Endodermal cell (in vitro differentiated cells): ENCODE measurements around the gene RNF215. TPM values are rescaled to one million over a fixed set of nuclear protein-coding genes. Genes with fewer than 3 reads are reported as not detected.

Experiments used
- DNase-seq: peaks from one replicate; pipeline ENCODE4 v3.0.0-alpha.2; 2017
- H3K27ac ChIP-seq: 2 replicates; pipeline ENCODE4 v1.5.1; 2013; ENCODE audit warnings: mild to moderate bottlenecking, low read depth, low read length, moderate library complexity
- H3K27me3 ChIP-seq: 2 replicates; pipeline ENCODE4 v1.6.1; 2013; ENCODE audit warnings: mild to moderate bottlenecking, low read length, moderate library complexity; ENCODE audit not compliant: insufficient read depth, control insufficient read depth, poor library complexity, severe bottlenecking
- H3K36me3 ChIP-seq: 2 replicates; pipeline ENCODE4 v1.7.0; 2013; ENCODE audit warnings: mild to moderate bottlenecking, low read length, moderate library complexity; ENCODE audit not compliant: control insufficient read depth, insufficient read depth
- H3K4me1 ChIP-seq: one replicate; pipeline ENCODE4 v1.7.0; 2013; ENCODE audit warnings: low read length; ENCODE audit not compliant: control insufficient read depth, insufficient read depth
- H3K4me3 ChIP-seq: 2 replicates; pipeline ENCODE4 v1.5.1; 2013; ENCODE audit warnings: mild to moderate bottlenecking, low read length, moderate library complexity
- H3K9ac ChIP-seq: 2 replicates; pipeline ENCODE4 v1.6.1; 2013; ENCODE audit warnings: mild to moderate bottlenecking, low read length, moderate library complexity; ENCODE audit not compliant: poor library complexity, severe bottlenecking; ENCODE audit errors: extremely low read depth
- H3K9me3 ChIP-seq: 2 replicates; pipeline ENCODE4 v1.6.1; 2013; ENCODE audit warnings: mild to moderate bottlenecking, low read length, moderate library complexity; ENCODE audit not compliant: control insufficient read depth
- H3K27ac Mint-ChIP-seq: 2 replicates; pipeline ENCODE4 v1.8.0; 2020; ENCODE audit warnings: mixed read lengths
- H3K27me3 Mint-ChIP-seq: 2 replicates; pipeline ENCODE4 v1.8.0; 2021; ENCODE audit warnings: mild to moderate bottlenecking, mixed read lengths; ENCODE audit not compliant: insufficient read depth
- H3K36me3 Mint-ChIP-seq: 2 replicates; pipeline ENCODE4 v1.8.0; 2020; ENCODE audit warnings: low read depth, mixed read lengths
- H3K4me1 Mint-ChIP-seq: 2 replicates; pipeline ENCODE4 v1.8.0; 2020; ENCODE audit warnings: mixed read lengths
- H3K4me3 Mint-ChIP-seq: 2 replicates; pipeline ENCODE4 v1.8.0; 2020; ENCODE audit warnings: mild to moderate bottlenecking, moderate library complexity, mixed read lengths
- H3K9me3 Mint-ChIP-seq: 2 replicates; pipeline ENCODE4 v1.8.0; 2020; ENCODE audit warnings: mild to moderate bottlenecking, mixed read lengths
- CTCF ChIP-seq: fragments of 200-600 bp; sonication (generic); conservative IDR thresholded peaks from 2 replicates; pipeline ENCODE4 v1.5.0; 2021; ENCODE audit warnings: antibody characterized with exemption, mild to moderate bottlenecking
- WGBS, 2 experiments: methylation state at CpG; one replicate each; pipeline versions ENCODE4 v1.1.5 to v1.1.7; 2013; ENCODE audit warnings: missing lambda C conversion rate in 2 of 2, mixed read lengths in 1 of 2; ENCODE audit not compliant: insufficient coverage in 1 of 2, insufficient read length in 1 of 2; 5-methylcytosine and 5-hydroxymethylcytosine counted together
- total RNA-seq, 2 donors: library from RNA; stranded (reverse); fragmentation: NEBNext Ultra II Directional in 1 of 2; extraction: Animal tissue kit (Norgen Biotek cat#: 25700) in 1 of 2; gene quantifications; 2 replicates in 1 of 2; 3 replicates in 1 of 2; pipeline ENCODE4 v1.2.1, GENCODE V29; 2021

RNF215 gene
- total RNA-seq, 2 donors from 2014 or later = 44.0 to 46.7 TPM

GRCh38 chr22:30358541-30358940, 28.7 kb downstream of the RNF215 start:
- WGBS, 2 experiments = 91 to 93% methylated on average over 4 to 6 of the region's 6 CpGs
- H3K4me1 ChIP-seq = peaks cover 5% of the 10 kb centered on the region
- DNase-seq = no peak
- no peak for TF ChIP-seq CTCF
- H3K9me3 ChIP-seq = no peaks in the 10 kb centered on the region
- Mint-ChIP-seq H3K9me3 (no peaks in the 10 kb centered on the region), H3K4me3 (no peak overlapping the region), H3K4me1 (peaks cover 36% of the 10 kb centered on the region), H3K27me3 (peaks cover 2% of the 10 kb centered on the region), H3K27ac (no peak overlapping the region), H3K36me3 (peaks cover 5% of the 10 kb centered on the region)
- no peak overlapping the region for H3K27ac ChIP-seq
- H3K36me3 ChIP-seq = peaks cover 8% of the 10 kb centered on the region
- H3K27me3 ChIP-seq = no peaks in the 10 kb centered on the region
- no peak overlapping the region for H3K4me3 ChIP-seq
- no peak overlapping the region for H3K9ac ChIP-seq

- peak overlapping the region; percentile 94 for H3K9ac ChIP-seq
Measured at GRCh38 chr22:30357650-30358215, 29.5 kb downstream of the RNF215 start.

GRCh38 chr22:30357236-30357570, 30.0 kb downstream of the RNF215 start:
- H3K36me3 Mint-ChIP-seq = peaks cover 14% of the 10 kb centered on the region
- H3K9me3 ChIP-seq = no peaks in the 10 kb centered on the region
- H3K4me1 ChIP-seq = peaks cover 5% of the 10 kb centered on the region
- H3K9ac ChIP-seq = peak overlapping the region; percentile 94
- H3K4me1 Mint-ChIP-seq = peaks cover 26% of the 10 kb centered on the region
- H3K36me3 ChIP-seq = peaks cover 17% of the 10 kb centered on the region
- peaks cover 2% of the 10 kb centered on the region for H3K27me3 Mint-ChIP-seq
- no peak for TF ChIP-seq CTCF
- no peaks in the 10 kb centered on the region for H3K27me3 ChIP-seq
- H3K27ac Mint-ChIP-seq = peak overlapping the region; percentile 97
- peak overlapping the region; percentile 95 for H3K27ac ChIP-seq
- H3K4me3 Mint-ChIP-seq = peak overlapping the region; percentile 97
- 2 to 3% methylated on average over 7 to 9 of the region's 9 CpGs for WGBS, 2 experiments
- peak overlapping the region; percentile 99 for H3K4me3 ChIP-seq
- DNase-seq = no peak
- H3K9me3 Mint-ChIP-seq = no peaks in the 10 kb centered on the region

More at GRCh38 chr22:30357650-30358215, 29.5 kb downstream of the RNF215 start:
- Histone ChIP-seq H3K27me3 (no peaks in the 10 kb centered on the region), H3K36me3 (peaks cover 12% of the 10 kb centered on the region), H3K4me1 (peaks cover 5% of the 10 kb centered on the region), H3K9me3 (no peaks in the 10 kb centered on the region), H3K27ac (no peak overlapping the region), H3K4me3 (peak overlapping the region; percentile 99)
- no peak for DNase-seq
- TF ChIP-seq CTCF = no peak
- Mint-ChIP-seq H3K27ac (peak overlapping the region; percentile 97), H3K9me3 (no peaks in the 10 kb centered on the region), H3K27me3 (peaks cover 2% of the 10 kb centered on the region), H3K4me3 (peak overlapping the region; percentile 97), H3K36me3 (peaks cover 8% of the 10 kb centered on the region), H3K4me1 (peaks cover 32% of the 10 kb centered on the region)
- 60 to 86% methylated on average over 7 to 19 of the region's 22 CpGs for WGBS, 2 experiments
